ENCODE measurements around the gene TTC9. TPM values are rescaled to one million over a fixed set of nuclear protein-coding genes. Genes with fewer than 3 reads are reported as not detected.

Gene TTC9
- total and polyA plus RNA-seq, 4 donors: 0.09 to 0.98 (median 0.45) TPM

DNA sequence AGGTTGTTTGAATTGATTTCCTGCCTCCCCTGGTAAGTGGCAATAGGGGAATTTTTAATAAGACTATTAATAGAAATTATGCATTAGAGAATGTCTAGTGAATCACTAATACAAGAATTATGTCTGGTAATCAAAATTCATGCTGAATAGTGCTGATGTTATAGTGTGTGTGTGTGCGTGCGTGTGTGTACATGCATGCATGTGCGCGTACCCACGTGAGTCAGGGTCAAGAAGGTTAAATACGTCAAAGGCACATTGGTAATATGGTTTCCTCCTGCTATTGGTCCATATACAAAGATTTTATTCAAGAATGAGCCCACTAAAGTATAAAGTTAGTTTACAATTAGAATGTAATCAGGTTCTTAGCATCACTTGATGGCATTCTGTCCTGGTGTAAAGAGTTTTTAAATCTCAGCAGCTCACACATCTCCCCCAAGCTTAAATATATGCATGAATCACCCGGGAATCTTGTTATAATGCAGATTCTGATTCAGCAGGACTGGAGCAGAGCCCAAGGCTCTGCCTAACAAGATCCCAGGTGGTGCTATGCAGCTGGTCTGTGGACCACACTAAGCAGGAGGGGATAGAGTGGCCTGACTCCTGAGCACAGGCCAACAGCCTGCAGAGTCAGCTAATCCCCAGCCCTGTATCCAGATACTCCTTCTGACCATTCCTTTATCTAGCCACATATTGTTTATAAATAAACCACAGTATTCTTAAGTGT is 43.9 kb downstream of the TTC9 start:
- WGBS: 95% methylated on average over 7 of the region's 7 CpGs

More for the DNA sequence above, 43.9 kb downstream of the TTC9 start:
- TF ChIP-seq FOXA2 (IDR thresholded peaks at IDR 0.05) (no peak), NR2F2 (IDR thresholded peaks at IDR 0.05) (no peak), TAF1 (conservative IDR thresholded peaks at IDR 0.05) (no peak), RXRA (IDR thresholded peaks at IDR 0.05) (no peak), EGR1 (IDR thresholded peaks at IDR 0.05; ENCODE audit: low read depth in 2 of 2) (no peak), FOXA1 (IDR thresholded peaks at IDR 0.05) (no peak), YY1 (IDR thresholded peaks at IDR 0.05) (no peak), GABPA (IDR thresholded peaks at IDR 0.05 in 1 of 2, conservative IDR thresholded peaks at IDR 0.05 in 1 of 2) (no peak), JUND (IDR thresholded peaks at IDR 0.05) (no peak), HNF4G (IDR thresholded peaks at IDR 0.05) (no peak), HNF4A (conservative IDR thresholded peaks at IDR 0.05) (no peak)
- TF ChIP-seq, protein P1, sequence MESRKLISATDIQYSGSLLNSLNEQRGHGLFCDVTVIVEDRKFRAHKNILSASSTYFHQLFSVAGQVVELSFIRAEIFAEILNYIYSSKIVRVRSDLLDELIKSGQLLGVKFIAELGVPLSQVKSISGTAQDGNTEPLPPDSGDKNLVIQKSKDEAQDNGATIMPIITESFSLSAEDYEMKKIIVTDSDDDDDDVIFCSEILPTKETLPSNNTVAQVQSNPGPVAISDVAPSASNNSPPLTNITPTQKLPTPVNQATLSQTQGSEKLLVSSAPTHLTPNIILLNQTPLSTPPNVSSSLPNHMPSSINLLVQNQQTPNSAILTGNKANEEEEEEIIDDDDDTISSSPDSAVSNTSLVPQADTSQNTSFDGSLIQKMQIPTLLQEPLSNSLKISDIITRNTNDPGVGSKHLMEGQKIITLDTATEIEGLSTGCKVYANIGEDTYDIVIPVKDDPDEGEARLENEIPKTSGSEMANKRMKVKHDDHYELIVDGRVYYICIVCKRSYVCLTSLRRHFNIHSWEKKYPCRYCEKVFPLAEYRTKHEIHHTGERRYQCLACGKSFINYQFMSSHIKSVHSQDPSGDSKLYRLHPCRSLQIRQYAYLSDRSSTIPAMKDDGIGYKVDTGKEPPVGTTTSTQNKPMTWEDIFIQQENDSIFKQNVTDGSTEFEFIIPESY (IDR thresholded peaks at IDR 0.05): no peak
- TF ChIP-seq, protein P2, sequence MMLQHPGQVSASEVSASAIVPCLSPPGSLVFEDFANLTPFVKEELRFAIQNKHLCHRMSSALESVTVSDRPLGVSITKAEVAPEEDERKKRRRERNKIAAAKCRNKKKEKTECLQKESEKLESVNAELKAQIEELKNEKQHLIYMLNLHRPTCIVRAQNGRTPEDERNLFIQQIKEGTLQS (IDR thresholded peaks at IDR 0.05): no peak
- TF ChIP-seq, protein P3, sequence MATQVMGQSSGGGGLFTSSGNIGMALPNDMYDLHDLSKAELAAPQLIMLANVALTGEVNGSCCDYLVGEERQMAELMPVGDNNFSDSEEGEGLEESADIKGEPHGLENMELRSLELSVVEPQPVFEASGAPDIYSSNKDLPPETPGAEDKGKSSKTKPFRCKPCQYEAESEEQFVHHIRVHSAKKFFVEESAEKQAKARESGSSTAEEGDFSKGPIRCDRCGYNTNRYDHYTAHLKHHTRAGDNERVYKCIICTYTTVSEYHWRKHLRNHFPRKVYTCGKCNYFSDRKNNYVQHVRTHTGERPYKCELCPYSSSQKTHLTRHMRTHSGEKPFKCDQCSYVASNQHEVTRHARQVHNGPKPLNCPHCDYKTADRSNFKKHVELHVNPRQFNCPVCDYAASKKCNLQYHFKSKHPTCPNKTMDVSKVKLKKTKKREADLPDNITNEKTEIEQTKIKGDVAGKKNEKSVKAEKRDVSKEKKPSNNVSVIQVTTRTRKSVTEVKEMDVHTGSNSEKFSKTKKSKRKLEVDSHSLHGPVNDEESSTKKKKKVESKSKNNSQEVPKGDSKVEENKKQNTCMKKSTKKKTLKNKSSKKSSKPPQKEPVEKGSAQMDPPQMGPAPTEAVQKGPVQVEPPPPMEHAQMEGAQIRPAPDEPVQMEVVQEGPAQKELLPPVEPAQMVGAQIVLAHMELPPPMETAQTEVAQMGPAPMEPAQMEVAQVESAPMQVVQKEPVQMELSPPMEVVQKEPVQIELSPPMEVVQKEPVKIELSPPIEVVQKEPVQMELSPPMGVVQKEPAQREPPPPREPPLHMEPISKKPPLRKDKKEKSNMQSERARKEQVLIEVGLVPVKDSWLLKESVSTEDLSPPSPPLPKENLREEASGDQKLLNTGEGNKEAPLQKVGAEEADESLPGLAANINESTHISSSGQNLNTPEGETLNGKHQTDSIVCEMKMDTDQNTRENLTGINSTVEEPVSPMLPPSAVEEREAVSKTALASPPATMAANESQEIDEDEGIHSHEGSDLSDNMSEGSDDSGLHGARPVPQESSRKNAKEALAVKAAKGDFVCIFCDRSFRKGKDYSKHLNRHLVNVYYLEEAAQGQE (IDR thresholded peaks at IDR 0.05): no peak
- TF ChIP-seq, protein P4, sequence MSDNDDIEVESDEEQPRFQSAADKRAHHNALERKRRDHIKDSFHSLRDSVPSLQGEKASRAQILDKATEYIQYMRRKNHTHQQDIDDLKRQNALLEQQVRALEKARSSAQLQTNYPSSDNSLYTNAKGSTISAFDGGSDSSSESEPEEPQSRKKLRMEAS (IDR thresholded peaks at IDR 0.05): no peak
- TF ChIP-seq, protein P5, sequence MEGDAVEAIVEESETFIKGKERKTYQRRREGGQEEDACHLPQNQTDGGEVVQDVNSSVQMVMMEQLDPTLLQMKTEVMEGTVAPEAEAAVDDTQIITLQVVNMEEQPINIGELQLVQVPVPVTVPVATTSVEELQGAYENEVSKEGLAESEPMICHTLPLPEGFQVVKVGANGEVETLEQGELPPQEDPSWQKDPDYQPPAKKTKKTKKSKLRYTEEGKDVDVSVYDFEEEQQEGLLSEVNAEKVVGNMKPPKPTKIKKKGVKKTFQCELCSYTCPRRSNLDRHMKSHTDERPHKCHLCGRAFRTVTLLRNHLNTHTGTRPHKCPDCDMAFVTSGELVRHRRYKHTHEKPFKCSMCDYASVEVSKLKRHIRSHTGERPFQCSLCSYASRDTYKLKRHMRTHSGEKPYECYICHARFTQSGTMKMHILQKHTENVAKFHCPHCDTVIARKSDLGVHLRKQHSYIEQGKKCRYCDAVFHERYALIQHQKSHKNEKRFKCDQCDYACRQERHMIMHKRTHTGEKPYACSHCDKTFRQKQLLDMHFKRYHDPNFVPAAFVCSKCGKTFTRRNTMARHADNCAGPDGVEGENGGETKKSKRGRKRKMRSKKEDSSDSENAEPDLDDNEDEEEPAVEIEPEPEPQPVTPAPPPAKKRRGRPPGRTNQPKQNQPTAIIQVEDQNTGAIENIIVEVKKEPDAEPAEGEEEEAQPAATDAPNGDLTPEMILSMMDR (IDR thresholded peaks at IDR 0.05; ENCODE audit: low read depth, low read length, missing input control): no peak
- Histone ChIP-seq H3K4me1 (ENCODE audit: control insufficient read depth in 4 of 4, insufficient read depth in 4 of 4, low read length in 3 of 4) (peaks cover 3 to 13% (median 10%) of the 10 kb centered on the region in 4 donors), H3K9me3 (ENCODE audit: control insufficient read depth in 4 of 4, low read length in 3 of 4) (no peaks in the 10 kb centered on the region), H3K27ac (ENCODE audit: low read depth in 1 of 2, low read length in 2 of 2) (no peak overlapping the region), H3K27me3 (ENCODE audit: control insufficient read depth in 4 of 4, insufficient read depth in 4 of 4, low read length in 3 of 4) (no peaks in the 10 kb centered on the region), H3K36me3 (ENCODE audit: control insufficient read depth in 4 of 4, insufficient read depth in 3 of 4, low read depth in 1 of 4, low read length in 3 of 4) (no peaks in the 10 kb centered on the region), H3K9ac (ENCODE audit: low read depth in 1 of 2, low read length in 2 of 2) (no peak overlapping the region), H3K4me3 (ENCODE audit: low read depth in 1 of 3, low read length in 3 of 3) (no peak overlapping the region)
- DNase-seq (ENCODE audit: low spot score): no peak

Data from liver (tissue), 9 donors.